Keratinocyte (primary cell): ENCODE measurements around the gene SEMA3F. TPM values are rescaled to one million over a fixed set of nuclear protein-coding genes. Genes with fewer than 3 reads are reported as not detected.

Experiments used
- DNase-seq: peaks from one replicate; pipeline ENCODE4 v3.0.0-alpha.2; 2011; ENCODE audit warnings: low read depth, missing footprints, low spot score
- FAIRE-seq: peaks from 2 replicates; lab custom pipeline; 2011; peaks lifted over from hg19 to GRCh38; lab: Jason Lieb, UNC
- H2AFZ ChIP-seq: 2 replicates; pipeline ENCODE4 v1.6.0; 2012; ENCODE audit warnings: low read length, control low read depth, inconsistent platforms; ENCODE audit not compliant: control insufficient read depth
- H3K27ac ChIP-seq: 2 replicates; pipeline ENCODE4 v1.5.1; 2011; ENCODE audit warnings: low read length; ENCODE audit not compliant: control insufficient read depth, insufficient read depth
- H3K27me3 ChIP-seq: 3 replicates; pipeline ENCODE4 v1.6.0; 2011; ENCODE audit warnings: low read length; ENCODE audit not compliant: control insufficient read depth, insufficient read depth; ENCODE audit errors: extremely low read depth
- H3K36me3 ChIP-seq, 2 experiments: 2 replicates in 1 of 2; 3 replicates in 1 of 2; pipeline ENCODE4 v1.5.1; 2011; ENCODE audit warnings: low read length in 2 of 2, mild to moderate bottlenecking in 1 of 2; ENCODE audit not compliant: control insufficient read depth in 2 of 2, insufficient read depth in 2 of 2; ENCODE audit errors: extremely low read depth in 1 of 2
- H3K4me1 ChIP-seq: 3 replicates; pipeline ENCODE4 v1.5.1; 2011; ENCODE audit warnings: low read length; ENCODE audit not compliant: control insufficient read depth, insufficient read depth; ENCODE audit errors: extremely low read depth
- H3K4me2 ChIP-seq: 3 replicates; pipeline ENCODE4 v1.6.0; 2011; ENCODE audit warnings: low read depth, low read length; ENCODE audit not compliant: control insufficient read depth, insufficient read depth; ENCODE audit errors: extremely low read depth
- H3K4me3 ChIP-seq, 3 experiments: fragments of 200-600 bp in 1 of 3; sonication (generic) in 1 of 3; 2 replicates in 2 of 3; 3 replicates in 1 of 3; pipeline ENCODE4 v1.5.1; 2011 to 2016; ENCODE audit warnings: low read length in 3 of 3, mild to moderate bottlenecking in 3 of 3, control low read depth in 2 of 3, inconsistent platforms in 1 of 3, low read depth in 1 of 3, mixed read lengths in 1 of 3, mixed run types in 1 of 3, moderate library complexity in 1 of 3; ENCODE audit not compliant: control insufficient read depth in 2 of 3, insufficient read depth in 2 of 3; ENCODE audit errors: extremely low read depth in 1 of 3
- H3K79me2 ChIP-seq: 2 replicates; pipeline ENCODE4 v1.6.0; 2012; ENCODE audit warnings: low read length; ENCODE audit not compliant: control insufficient read depth, insufficient read depth
- H3K9ac ChIP-seq: 3 replicates; pipeline ENCODE4 v1.6.0; 2011; ENCODE audit warnings: low read length; ENCODE audit not compliant: control insufficient read depth, insufficient read depth; ENCODE audit errors: extremely low read depth
- H3K9me1 ChIP-seq: 3 replicates; pipeline ENCODE4 v1.6.0; 2011; ENCODE audit warnings: low read length; ENCODE audit not compliant: control insufficient read depth, insufficient read depth; ENCODE audit errors: extremely low read depth
- H3K9me3 ChIP-seq: 2 replicates; pipeline ENCODE4 v1.5.1; 2012; ENCODE audit warnings: low read depth, low read length; ENCODE audit not compliant: control insufficient read depth
- H4K20me1 ChIP-seq: 3 replicates; pipeline ENCODE4 v1.6.0; 2011; ENCODE audit warnings: low read length; ENCODE audit not compliant: control insufficient read depth, insufficient read depth; ENCODE audit errors: extremely low read depth
- EZH2 ChIP-seq: IDR thresholded peaks from one replicate; pipeline ENCODE4 v1.6.1; 2012; ENCODE audit warnings: inconsistent platforms, mild to moderate bottlenecking, low read length, moderate library complexity
- dilution Hi-C: fragments of 300-500 bp; cut with MboI; formaldehyde crosslinking; loops from one replicate; pipeline ENCODE4 v1.7.0; 2020; ENCODE audit warnings: low sequenced_read_pairs; ENCODE audit not compliant: extremely low pct_ligation_motif_present
- polyA plus RNA-seq, 5 experiments: library from polyadenylated mRNA; depleted of rRNA in 3 of 5; stranded (reverse) in 3 of 5; stranded (forward) in 1 of 5; unstranded in 1 of 5; fragments of >200 nt; gene quantifications; 1 replicate in 1 of 5; 2 replicates in 3 of 5; 3 replicates in 1 of 5; pipeline versions ENCODE4 v1.2.1 to v1.2.3, GENCODE V29; 2011 to 2012; ENCODE audit warnings: missing spikeins in 2 of 5, low read depth in 1 of 5, low replicate concordance in 1 of 5
- TF ChIP-seq, protein P1 (sequence below), 3 experiments: IDR thresholded peaks in 1 of 3; conservative IDR thresholded peaks in 1 of 3; optimal IDR thresholded peaks in 1 of 3; 2 replicates in 2 of 3; 3 replicates in 1 of 3; pipeline versions ENCODE3 to v1.5.1; 2011; ENCODE audit warnings: low read length in 3 of 3, mild to moderate bottlenecking in 3 of 3, moderate library complexity in 2 of 3, control low read depth in 1 of 3, inconsistent platforms in 1 of 3; ENCODE audit not compliant: insufficient read depth in 2 of 3; ENCODE audit errors: extremely low read depth in 1 of 3

SEMA3F gene
- polyA plus RNA-seq, 1 donor (not counting 4 experiments of a cell fraction or from before 2014, with no cell fraction given): 72.8 TPM

DNA sequence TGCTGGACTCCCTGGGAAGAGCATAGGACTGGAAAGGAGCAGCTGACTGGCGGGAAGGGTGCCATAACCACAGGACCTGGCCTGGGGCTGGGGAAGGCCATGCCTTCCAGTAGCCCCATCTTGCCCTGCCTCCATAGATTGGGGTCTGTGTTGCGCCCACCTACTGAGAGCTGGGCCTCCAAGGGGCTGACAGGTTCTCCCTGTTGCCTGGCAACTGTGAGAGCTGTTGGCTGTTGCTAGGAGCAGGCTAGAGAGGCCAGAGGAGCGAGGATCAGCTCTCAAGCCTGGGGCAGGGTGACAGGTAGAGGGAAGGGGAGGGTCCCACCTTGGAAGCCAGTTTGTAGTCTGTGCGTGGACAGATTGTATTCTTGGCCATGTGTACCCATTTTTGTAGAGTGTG lies 78.1 kb downstream of the SEMA3F start:
- Histone ChIP-seq H3K4me2 (no peak overlapping the region), H4K20me1 (no peaks in the 10 kb centered on the region), H3K9me1 (no peaks in the 10 kb centered on the region), H3K27me3 (no peaks in the 10 kb centered on the region), H3K27ac (no peak overlapping the region), H3K9ac (no peak overlapping the region), H3K79me2 (peaks cover 21% of the 10 kb centered on the region), H3K9me3 (no peaks in the 10 kb centered on the region), H3K36me3 (no peaks in the 10 kb centered on the region), H3K4me3 (no peak overlapping the region), H2AFZ (no peak overlapping the region), H3K4me1 (peaks cover 14% of the 10 kb centered on the region)
- DNase-seq: no peak
- dilution Hi-C loops: no loop called here
- FAIRE-seq: no peak
- TF ChIP-seq EZH2: no peak

- Histone ChIP-seq H3K9ac (peak within 1 kb of the TSS; percentile 88), H3K36me3 (peaks cover 8 to 11% of the 10 kb centered on the region in 2 experiments), H3K9me1 (no peaks in the 10 kb centered on the region), H3K27me3 (no peaks in the 10 kb centered on the region), H3K79me2 (peaks cover 48% of the 10 kb centered on the region), H3K4me2 (peak within 1 kb of the TSS; percentile 98), H3K4me1 (peaks cover 19% of the 10 kb centered on the region), H3K9me3 (no peaks in the 10 kb centered on the region), H3K27ac (peak within 1 kb of the TSS; percentile 76), H3K4me3 (peak within 1 kb of the TSS; percentile 76 to 98 (median 97)), H4K20me1 (peaks cover 4% of the 10 kb centered on the region), H2AFZ (peak within 1 kb of the TSS; percentile 32)
- FAIRE-seq: peak; percentile 72
- DNase-seq: peak; percentile 84
- dilution Hi-C loops: no loop called here
- no peak for TF ChIP-seq EZH2
- TF ChIP-seq, protein P1, sequence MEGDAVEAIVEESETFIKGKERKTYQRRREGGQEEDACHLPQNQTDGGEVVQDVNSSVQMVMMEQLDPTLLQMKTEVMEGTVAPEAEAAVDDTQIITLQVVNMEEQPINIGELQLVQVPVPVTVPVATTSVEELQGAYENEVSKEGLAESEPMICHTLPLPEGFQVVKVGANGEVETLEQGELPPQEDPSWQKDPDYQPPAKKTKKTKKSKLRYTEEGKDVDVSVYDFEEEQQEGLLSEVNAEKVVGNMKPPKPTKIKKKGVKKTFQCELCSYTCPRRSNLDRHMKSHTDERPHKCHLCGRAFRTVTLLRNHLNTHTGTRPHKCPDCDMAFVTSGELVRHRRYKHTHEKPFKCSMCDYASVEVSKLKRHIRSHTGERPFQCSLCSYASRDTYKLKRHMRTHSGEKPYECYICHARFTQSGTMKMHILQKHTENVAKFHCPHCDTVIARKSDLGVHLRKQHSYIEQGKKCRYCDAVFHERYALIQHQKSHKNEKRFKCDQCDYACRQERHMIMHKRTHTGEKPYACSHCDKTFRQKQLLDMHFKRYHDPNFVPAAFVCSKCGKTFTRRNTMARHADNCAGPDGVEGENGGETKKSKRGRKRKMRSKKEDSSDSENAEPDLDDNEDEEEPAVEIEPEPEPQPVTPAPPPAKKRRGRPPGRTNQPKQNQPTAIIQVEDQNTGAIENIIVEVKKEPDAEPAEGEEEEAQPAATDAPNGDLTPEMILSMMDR (optimal IDR thresholded peaks at IDR 0.05 in 1 of 3, IDR thresholded peaks at IDR 0.05 in 1 of 3, conservative IDR thresholded peaks at IDR 0.05 in 1 of 3; ENCODE audit: extremely low read depth in 1 of 3, insufficient read depth in 2 of 3, low read length in 3 of 3): no peak
Observed at GRCh38 chr3:50235716-50236483, 80.8 kb downstream of the SEMA3F start, which contains the start of gene GNAI2. Gene GNAI2, plus strand, starts transcription at chr3:50236204. Its CDS starts 132 bp downstream, at chr3:50236336.
